CD4-positive, alpha-beta T cell treated with Interleukin-6 at 100 ng/mL for 8 hours (primary cell): ENCODE measurements around the gene CACNA1A.

Experiments used
- DNase-seq: peaks from one replicate; pipeline ENCODE4 v3.0.0-alpha.2; 2020; ENCODE audit warnings: mixed read lengths, low spot score

Gene CACNA1A

GRCh38 chr19:13309864-13310263 is 196.4 kb downstream of the CACNA1A start:
- DNase-seq = no peak

DNA sequence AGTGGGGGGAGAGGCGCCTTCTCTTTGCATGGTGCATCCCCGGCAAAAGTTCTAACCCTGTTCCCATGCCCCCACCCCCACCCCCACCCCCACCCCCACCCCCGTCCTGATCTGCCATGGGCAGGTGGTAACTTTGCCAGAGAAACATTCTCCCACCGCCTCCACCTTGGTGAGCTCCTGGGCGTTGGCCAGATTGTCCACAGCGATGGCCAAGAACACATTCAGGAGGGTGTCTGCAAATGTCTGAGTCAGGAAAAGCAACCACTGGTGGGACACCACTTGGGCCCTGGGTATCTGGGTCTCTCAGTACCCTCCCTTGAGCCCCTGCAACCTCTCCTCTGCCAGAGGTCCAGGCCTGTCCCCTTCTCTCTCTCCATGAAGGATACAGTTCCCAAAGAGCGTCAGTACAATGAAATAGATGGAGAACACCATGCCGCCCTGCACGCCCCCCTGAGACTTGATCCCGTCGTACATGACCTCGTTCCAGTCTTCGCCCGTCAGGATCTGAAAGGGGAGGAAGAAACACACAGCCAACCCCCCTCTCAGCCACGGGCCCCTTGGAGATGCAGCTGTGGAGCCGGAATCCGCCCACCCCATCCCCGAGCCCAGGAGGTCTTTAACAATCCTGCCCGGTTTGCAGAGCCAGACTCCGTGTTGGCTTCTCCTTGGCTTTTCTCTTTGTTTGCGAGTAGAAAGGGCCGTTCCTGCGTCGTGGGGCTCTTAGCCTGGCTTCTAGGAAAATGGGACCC is 202.7 kb downstream of the CACNA1A start:
- no peak for DNase-seq

GRCh38 chr19:13302526-13303270 is 203.6 kb downstream of the CACNA1A start:
- DNase-seq = no peak

- DNase-seq = no peak
Measured at GRCh38 chr19:13301627-13302334, 204.5 kb downstream of the CACNA1A start.

DNA sequence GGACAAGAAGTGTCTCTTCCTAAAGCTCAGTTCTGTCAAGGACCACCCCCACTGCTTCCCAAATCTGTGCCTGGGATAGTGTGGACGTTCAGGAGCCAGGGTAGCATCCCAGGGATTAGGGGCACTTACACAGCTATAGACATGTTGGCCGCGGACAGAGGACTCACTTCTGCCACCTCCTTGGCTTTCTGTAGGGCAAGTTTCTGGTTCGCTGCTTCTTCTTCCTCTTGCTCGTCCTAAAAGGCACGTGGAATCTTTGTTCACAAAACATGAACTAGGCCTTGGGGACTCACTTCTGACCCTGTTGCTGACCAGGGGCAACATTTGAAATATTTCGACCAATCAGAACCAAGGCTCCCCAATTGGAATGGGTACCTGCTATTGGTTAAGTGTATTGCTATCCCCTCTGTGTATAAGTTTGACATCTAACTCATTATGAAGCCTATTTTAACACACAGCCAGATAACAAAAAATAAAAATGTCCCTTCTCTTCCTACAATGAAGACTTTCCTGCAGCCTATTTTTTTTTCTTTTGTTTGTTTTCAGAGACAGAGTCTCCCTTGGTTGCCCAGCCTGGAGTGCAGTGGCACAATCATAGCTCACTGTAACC is 205.8 kb downstream of the CACNA1A start:
- DNase-seq = no peak

DNA sequence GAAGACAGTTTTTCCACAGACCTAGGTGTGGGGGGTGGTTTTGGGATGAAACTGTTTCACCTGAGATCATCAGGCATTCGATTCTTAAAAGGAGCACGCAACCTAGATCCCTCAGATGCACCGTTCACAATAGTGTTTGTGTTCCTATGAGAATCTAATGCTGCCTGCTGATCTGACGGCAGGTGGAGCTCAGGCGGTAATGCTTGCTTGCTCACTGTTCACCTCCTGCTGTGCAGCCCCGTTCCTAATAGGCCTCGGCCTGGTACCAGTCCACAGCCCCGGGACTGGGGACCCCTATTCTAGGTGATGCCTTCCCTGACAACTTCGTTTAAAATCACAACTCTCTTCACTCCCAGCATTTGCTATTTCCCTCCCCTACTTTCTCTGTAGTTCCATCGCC is 206.4 kb downstream of the CACNA1A start:
- no peak for DNase-seq

- no peak for DNase-seq
Measured at GRCh38 chr19:13298565-13299481, 207.5 kb downstream of the CACNA1A start.

- DNase-seq = no peak
Measured at GRCh38 chr19:13297023-13297422, 209.3 kb downstream of the CACNA1A start.

GRCh38 chr19:13294812-13295567 is 211.3 kb downstream of the CACNA1A start:
- DNase-seq = no peak

DNA sequence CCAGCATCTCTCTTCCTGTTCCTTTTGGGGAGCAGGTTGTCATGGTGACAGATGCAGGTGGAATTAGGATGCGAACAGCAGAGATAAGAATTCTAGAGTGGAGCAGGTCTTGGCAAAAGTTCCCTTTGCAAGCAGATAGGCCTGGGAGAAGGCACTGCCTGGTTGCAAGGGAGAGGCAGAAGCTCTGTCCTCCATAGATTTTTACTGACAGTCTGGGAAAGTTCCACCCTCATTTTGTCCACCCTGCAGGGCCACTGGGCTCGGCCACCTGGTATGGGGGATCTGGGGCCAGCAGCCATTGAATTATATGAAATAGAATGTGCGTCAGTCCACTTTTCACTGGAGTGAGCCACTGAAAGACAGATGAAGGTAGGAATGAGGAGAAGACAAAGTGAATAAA is 214.4 kb downstream of the CACNA1A start:
- DNase-seq = no peak

DNA sequence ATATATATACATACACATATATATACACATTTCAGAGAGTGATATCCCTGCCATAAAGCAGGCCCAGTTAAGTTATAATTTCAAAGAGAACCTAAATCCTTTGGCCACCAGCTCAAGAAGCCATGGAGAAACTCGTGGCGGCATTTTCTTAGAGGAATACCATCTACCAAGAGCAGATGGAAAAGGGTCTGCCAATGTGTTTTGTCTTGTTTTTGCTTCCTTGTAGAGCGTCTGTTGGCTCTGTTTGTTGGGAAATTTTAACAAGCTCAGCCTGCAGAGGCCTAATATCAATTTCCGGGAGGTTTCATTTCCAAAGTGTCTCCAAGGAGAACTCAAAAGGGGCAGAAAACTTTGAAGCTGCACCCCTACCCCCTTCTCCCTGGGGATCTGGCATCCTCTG is 215.5 kb downstream of the CACNA1A start:
- DNase-seq = no peak

DNA sequence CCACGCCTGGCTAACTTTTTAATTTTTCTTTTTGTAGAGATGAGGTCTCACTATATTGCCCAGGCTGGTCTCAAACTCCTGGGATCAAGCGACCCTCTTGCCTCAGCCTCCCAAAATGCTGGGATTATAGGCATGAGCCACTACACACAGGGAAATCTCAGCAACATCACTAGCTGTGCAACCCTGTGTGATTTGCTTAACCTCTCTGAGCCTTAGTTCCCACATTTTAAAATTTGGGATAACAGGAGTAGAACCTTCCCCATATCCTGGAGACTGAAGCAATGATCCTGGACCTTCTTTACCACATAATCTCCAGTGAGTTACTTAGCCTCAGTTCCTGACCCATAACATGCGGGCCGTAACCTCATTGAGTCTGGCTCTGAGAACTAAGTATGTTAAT is 217.0 kb downstream of the CACNA1A start:
- DNase-seq = no peak

- no peak for DNase-seq
Measured at GRCh38 chr19:13286195-13286985, 219.9 kb downstream of the CACNA1A start.

GRCh38 chr19:13284929-13285928 is 221.1 kb downstream of the CACNA1A start:
- no peak for DNase-seq

- DNase-seq = no peak
Measured at GRCh38 chr19:13283871-13284270, 222.4 kb downstream of the CACNA1A start.

DNA sequence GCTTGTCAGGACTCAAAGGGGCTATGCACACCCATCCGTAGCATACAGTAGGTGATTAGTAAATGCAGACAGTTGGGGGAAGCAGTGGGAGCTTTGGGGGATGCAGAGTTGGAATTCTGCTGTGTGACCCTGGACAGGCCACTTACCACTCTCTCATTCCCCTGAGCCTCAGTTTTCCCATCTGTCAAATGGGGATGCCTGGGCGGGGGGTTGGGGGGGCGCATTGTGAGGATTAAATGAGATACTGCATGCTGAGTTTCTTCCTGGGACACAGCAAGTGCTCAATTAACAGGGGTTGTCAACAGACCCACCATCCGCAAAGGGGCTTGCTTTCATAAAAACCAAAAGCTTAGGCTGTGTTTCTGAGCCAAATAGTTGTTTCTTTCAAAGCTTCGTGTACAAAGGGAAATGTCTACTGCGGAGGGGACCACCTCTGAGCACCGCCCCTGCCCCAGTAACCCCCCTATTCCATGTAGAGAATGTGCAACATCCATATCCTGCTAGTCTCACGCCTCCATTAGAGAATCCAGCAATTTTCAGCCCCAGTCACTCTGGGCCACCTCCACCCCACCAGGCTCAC is 223.7 kb downstream of the CACNA1A start:
- DNase-seq = no peak

- DNase-seq = no peak
Measured at GRCh38 chr19:13281567-13282291, 224.6 kb downstream of the CACNA1A start.
